Stomach (tissue), 4 donors: ENCODE results near the gene ARMC10.

Experiments used
- POLR2AphosphoS5 ChIP-seq, 3 donors: sonication (generic); formaldehyde crosslinking; IDR thresholded peaks; one replicate each; pipeline ENCODE4 v1.6.1; 2016; ENCODE audit warnings: antibody characterized with exemption in 3 of 3
- TF ChIP-seq, protein P1 (sequence below), 7 experiments: fragments of 450-650 bp in 4 of 7; fragments of 200-600 bp in 3 of 7; sonication (generic) in 3 of 7; IDR thresholded peaks; one replicate each; pipeline ENCODE4 v1.5.1; 2016 to 2019; ENCODE audit warnings: antibody characterized with exemption in 7 of 7, control low read depth in 2 of 7, mild to moderate bottlenecking in 1 of 7

DNA sequence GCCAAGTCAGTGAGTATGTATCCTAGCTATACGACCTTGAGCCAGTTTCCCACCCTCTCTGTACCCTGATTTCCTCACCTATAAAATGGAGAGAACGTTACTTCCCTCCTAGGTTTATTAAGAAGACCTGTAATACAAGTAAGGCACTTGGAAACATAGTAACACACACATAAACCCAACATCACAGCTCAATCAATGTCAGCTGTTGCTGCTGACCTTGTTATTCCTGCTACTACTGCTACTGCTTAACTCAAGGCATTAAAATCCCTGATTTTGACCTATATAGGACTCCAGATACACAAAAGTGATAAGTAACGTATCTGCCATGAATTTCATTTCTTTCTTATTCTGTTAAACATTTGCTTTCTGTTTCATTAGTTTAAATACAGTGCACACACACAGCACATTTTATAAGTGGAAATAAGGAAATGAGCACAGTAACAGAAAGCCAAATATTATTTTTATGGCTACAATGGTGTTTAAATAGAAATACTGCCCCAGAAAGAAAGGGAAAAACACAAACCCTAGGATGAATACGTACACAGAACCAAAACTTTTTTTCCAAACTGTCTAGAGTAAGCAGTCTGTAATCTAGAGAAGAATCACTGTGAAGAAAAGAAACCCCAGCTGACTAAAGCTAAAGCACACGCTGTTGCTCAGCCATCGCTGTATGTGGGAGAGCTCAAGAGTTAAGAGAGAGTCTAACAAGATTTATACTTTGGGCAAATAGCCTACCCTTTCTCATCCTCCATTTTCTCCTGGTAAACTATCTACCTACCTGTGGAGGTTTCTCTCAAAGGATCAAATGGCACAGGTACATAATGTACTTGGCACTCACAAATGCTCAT, 55.0 kb downstream of the ARMC10 start:
- TF ChIP-seq, protein P1, sequence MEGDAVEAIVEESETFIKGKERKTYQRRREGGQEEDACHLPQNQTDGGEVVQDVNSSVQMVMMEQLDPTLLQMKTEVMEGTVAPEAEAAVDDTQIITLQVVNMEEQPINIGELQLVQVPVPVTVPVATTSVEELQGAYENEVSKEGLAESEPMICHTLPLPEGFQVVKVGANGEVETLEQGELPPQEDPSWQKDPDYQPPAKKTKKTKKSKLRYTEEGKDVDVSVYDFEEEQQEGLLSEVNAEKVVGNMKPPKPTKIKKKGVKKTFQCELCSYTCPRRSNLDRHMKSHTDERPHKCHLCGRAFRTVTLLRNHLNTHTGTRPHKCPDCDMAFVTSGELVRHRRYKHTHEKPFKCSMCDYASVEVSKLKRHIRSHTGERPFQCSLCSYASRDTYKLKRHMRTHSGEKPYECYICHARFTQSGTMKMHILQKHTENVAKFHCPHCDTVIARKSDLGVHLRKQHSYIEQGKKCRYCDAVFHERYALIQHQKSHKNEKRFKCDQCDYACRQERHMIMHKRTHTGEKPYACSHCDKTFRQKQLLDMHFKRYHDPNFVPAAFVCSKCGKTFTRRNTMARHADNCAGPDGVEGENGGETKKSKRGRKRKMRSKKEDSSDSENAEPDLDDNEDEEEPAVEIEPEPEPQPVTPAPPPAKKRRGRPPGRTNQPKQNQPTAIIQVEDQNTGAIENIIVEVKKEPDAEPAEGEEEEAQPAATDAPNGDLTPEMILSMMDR (IDR thresholded peaks at IDR 0.05) = no peak
- no peak for TF ChIP-seq POLR2AphosphoS5 (IDR thresholded peaks at IDR 0.05)
